K562 (cell line): ENCODE measurements around the gene RPL22L1. TPM values are rescaled to one million over a fixed set of nuclear protein-coding genes. Genes with fewer than 3 reads are reported as not detected.

Experiments
- CTBP1 ChIP-seq: fragments of 450-650 bp; IDR thresholded peaks from 2 replicates; pipeline ENCODE4 v1.6.1; 2016; ENCODE audit warnings: borderline replicate concordance
- EP400 ChIP-seq: fragments of 450-650 bp; IDR thresholded peaks from 2 replicates; pipeline ENCODE4 v1.6.1; 2017; ENCODE audit warnings: antibody characterized with exemption, mild to moderate bottlenecking, moderate library complexity
- KLF6 ChIP-seq: fragments of 250-450 bp; sonication (Bioruptor Pico); IDR thresholded peaks from 2 replicates; pipeline ENCODE4 v1.4.0; 2020; ENCODE audit warnings: mild to moderate bottlenecking, moderate library complexity, borderline replicate concordance
- MBD2 ChIP-seq: sonication (generic); IDR thresholded peaks from 2 replicates; pipeline ENCODE4 v1.6.1; 2016; ENCODE audit warnings: low read depth, borderline replicate concordance
- MTF1 ChIP-seq: fragments of 250-450 bp; sonication (Bioruptor Pico); IDR thresholded peaks from 2 replicates; pipeline ENCODE4 v1.9.0; 2021; ENCODE audit warnings: moderate library complexity, mild to moderate bottlenecking, inconsistent platforms, borderline replicate concordance
- NELFE ChIP-seq: IDR thresholded peaks from 2 replicates; pipeline ENCODE4 v1.6.1; 2011; ENCODE audit warnings: mild to moderate bottlenecking; ENCODE audit not compliant: insufficient read depth, insufficient read length
- NFYB ChIP-seq: IDR thresholded peaks from 2 replicates; pipeline ENCODE4 v1.6.1; 2011; ENCODE audit warnings: mild to moderate bottlenecking, moderate library complexity; ENCODE audit not compliant: insufficient read length; ENCODE audit errors: extremely low read depth
- RCOR1 ChIP-seq, 2 experiments: IDR thresholded peaks; 2 replicates each; pipeline ENCODE4 v1.6.1; 2012; ENCODE audit warnings: low read depth in 2 of 2, low read length in 2 of 2, borderline replicate concordance in 1 of 2, improper control_type of control experiment in 1 of 2
- ZFP30 ChIP-seq: fragments of 250-450 bp; sonication (Bioruptor Pico); IDR thresholded peaks from 2 replicates; pipeline ENCODE4 v1.8.0; 2022; ENCODE audit warnings: moderate library complexity, mild to moderate bottlenecking, inconsistent platforms, borderline replicate concordance
- ZNF274 ChIP-seq: IDR thresholded peaks from 2 replicates; pipeline ENCODE4 v1.6.1; 2011; ENCODE audit warnings: low read depth, mild to moderate bottlenecking, low read length, moderate library complexity, borderline replicate concordance
- ZNF668 ChIP-seq: fragments of 250-450 bp; sonication (Bioruptor Pico); IDR thresholded peaks from 2 replicates; pipeline ENCODE4 v1.8.0; 2022; ENCODE audit warnings: mild to moderate bottlenecking, inconsistent platforms
- polyA plus RNA-seq, 8 experiments: library from polyadenylated mRNA; depleted of rRNA in 4 of 8; stranded (reverse) in 5 of 8; unstranded in 3 of 8; fragments of >200 nt; fragmentation: Nextera tagmentation in 2 of 8; fragmentation: Illumina TruSeq in 1 of 8; extraction: Ambion mirVana in 2 of 8; extraction: Trizol in 1 of 8; gene quantifications; 2 replicates each; pipeline versions ENCODE4 v1.2.1 to v1.2.3, GENCODE V29; 2011 to 2014; ENCODE audit warnings: inconsistent platforms in 1 of 8, missing spikeins in 1 of 8
- total RNA-seq, 7 experiments: library from RNA; depleted of rRNA in 6 of 7; stranded (reverse); fragments of >200 nt in 6 of 7; fragmentation: Illumina TruSeq in 2 of 7; extraction: Trizol in 2 of 7; gene quantifications; 2 replicates each; pipeline versions ENCODE4 v1.2.1 to v1.2.3, GENCODE V29; 2011 to 2021; ENCODE audit warnings: low replicate concordance in 1 of 7
- TF ChIP-seq, protein P1 (sequence below), 2 experiments: fragments of 200-800 bp in 1 of 2; sonication (Bioruptor generic) in 1 of 2; sonication (generic) in 1 of 2; formaldehyde crosslinking in 1 of 2; IDR thresholded peaks in 1 of 2; conservative IDR thresholded peaks in 1 of 2; 2 replicates each; pipeline versions ENCODE4 v1.5.0 to v1.6.1; 2016 to 2020; ENCODE audit warnings: missing compliant biosample characterization in 1 of 2, missing genetic modification characterization in 1 of 2, missing genetic modification reagents in 1 of 2
- TF ChIP-seq, protein P2 (sequence below): fragments of 250-450 bp; sonication (Bioruptor Pico); IDR thresholded peaks from 2 replicates; pipeline ENCODE4 v1.5.0; 2021; ENCODE audit warnings: mild to moderate bottlenecking, moderate library complexity
- TF ChIP-seq, protein P3 (sequence below): fragments of 450-650 bp; IDR thresholded peaks from 2 replicates; pipeline ENCODE4 v1.7.0; 2016; ENCODE audit warnings: borderline replicate concordance
- TF ChIP-seq, protein P4 (sequence below): IDR thresholded peaks from 3 replicates; pipeline ENCODE4 v1.6.1; 2011; ENCODE audit warnings: borderline replicate concordance, mild to moderate bottlenecking, moderate library complexity; ENCODE audit not compliant: insufficient read length; ENCODE audit errors: extremely low read depth
- TF ChIP-seq, protein P5 (sequence below): conservative IDR thresholded peaks from 2 replicates; pipeline ENCODE4 v1.6.1; 2011; ENCODE audit warnings: low read depth, mild to moderate bottlenecking, low read length; ENCODE audit not compliant: control insufficient read depth

Gene RPL22L1
- total and polyA plus RNA-seq, 9 of the 15 experiments (the other 6 are each of a cell fraction or from before 2014, with no cell fraction given): 53.9 to 198 (median 108) TPM

DNA sequence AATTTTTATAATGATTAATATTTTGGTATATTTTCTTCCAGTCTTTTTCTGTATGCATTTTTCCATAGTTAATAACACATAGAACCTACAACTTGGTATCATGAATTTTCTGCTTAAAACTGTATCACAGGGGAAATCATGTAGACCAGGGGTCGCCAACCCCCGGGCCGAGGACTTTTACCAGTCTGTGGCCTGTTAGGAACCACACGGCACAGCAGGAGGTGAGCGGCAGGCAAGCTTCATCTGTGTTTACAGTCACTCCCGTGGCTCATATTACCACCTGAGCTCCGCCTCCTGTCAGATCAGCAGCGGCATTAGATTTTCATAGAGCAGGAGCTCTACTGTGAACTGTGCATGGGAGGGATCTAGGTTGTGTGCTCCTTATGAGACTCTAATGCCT is 54.7 kb downstream of the RPL22L1 start (continued):
- TF ChIP-seq, protein P1, sequence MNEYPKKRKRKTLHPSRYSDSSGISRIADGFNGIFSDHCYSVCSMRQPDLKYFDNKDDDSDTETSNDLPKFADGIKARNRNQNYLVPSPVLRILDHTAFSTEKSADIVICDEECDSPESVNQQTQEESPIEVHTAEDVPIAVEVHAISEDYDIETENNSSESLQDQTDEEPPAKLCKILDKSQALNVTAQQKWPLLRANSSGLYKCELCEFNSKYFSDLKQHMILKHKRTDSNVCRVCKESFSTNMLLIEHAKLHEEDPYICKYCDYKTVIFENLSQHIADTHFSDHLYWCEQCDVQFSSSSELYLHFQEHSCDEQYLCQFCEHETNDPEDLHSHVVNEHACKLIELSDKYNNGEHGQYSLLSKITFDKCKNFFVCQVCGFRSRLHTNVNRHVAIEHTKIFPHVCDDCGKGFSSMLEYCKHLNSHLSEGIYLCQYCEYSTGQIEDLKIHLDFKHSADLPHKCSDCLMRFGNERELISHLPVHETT (CRISPR knock-in tag; conservative IDR thresholded peaks at IDR 0.05 in 1 of 2, IDR thresholded peaks at IDR 0.05 in 1 of 2): no peak
- TF ChIP-seq, protein P2, sequence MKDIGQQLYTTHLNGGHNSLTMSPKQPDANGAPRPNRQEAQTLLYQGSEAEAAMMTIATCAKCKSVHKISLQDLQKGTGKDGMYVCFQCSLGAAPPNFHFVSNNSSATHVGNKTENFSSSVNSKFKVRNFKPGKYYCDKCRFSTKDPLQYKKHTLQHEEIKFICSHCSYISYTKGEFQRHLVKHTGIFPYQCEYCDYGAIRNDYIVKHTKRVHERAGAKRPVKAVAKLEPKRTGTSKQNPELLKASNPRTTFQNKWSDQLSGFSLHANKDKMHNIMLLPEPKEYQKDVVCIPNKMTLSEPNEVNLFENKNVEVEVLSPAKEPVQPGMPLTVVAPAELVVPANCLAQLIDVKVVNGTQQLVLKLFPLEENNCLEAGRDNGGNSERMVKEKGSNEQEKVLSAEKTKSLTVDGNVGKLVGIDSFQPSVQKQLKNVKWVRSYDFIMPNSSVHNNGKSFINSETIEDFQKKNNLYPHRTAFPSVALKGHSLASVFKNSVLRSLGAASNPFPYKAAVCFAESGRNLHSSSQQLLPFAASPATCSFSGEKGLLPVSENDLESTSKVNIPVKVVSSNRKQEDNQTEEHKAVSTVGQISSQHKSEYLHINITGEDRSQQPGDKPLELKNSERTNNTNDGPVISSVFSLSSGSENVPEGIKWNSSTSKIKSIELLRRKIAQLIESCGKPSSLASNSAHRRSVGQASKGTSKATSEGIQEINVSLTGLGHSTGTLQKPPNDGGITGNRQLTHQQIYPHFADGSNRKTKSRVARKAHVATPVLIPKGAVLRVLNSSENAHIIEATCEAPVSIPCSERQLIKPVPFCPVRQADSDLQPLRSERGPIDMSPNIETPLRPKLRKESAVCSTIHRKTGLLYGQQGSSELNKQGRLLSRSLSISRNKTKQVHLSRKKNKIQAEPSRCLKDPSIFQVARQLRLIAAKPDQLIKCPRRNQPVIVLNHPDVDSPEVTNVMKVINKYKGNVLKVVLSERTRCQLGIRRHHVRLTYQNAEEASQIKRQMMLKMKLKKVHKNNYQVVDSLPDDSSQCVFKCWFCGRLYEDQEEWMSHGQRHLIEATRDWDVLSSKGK (CRISPR knock-in tag): no peak
- peak; percentile 32; the same call in 1 of the 2 replicates for TF ChIP-seq CTBP1
- TF ChIP-seq, protein P3, sequence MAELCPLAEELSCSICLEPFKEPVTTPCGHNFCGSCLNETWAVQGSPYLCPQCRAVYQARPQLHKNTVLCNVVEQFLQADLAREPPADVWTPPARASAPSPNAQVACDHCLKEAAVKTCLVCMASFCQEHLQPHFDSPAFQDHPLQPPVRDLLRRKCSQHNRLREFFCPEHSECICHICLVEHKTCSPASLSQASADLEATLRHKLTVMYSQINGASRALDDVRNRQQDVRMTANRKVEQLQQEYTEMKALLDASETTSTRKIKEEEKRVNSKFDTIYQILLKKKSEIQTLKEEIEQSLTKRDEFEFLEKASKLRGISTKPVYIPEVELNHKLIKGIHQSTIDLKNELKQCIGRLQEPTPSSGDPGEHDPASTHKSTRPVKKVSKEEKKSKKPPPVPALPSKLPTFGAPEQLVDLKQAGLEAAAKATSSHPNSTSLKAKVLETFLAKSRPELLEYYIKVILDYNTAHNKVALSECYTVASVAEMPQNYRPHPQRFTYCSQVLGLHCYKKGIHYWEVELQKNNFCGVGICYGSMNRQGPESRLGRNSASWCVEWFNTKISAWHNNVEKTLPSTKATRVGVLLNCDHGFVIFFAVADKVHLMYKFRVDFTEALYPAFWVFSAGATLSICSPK: no peak
- no peak for TF ChIP-seq ZNF274
- TF ChIP-seq ZNF668 (CRISPR knock-in tag): no peak
- peak in 1 of 2 experiments; percentile 41; a peak in 1 of 4 replicates for TF ChIP-seq RCOR1 (IDR thresholded peaks at IDR 0.05; ENCODE audit: borderline replicate concordance in 1 of 2, low read depth in 2 of 2, low read length in 2 of 2)
- no peak for TF ChIP-seq NELFE
- TF ChIP-seq MTF1 (CRISPR knock-in tag): no peak
- TF ChIP-seq EP400: no peak
- no peak for TF ChIP-seq KLF6 (CRISPR knock-in tag)
- TF ChIP-seq MBD2: no peak
- TF ChIP-seq ZFP30 (CRISPR knock-in tag): no peak
- TF ChIP-seq, protein P4, sequence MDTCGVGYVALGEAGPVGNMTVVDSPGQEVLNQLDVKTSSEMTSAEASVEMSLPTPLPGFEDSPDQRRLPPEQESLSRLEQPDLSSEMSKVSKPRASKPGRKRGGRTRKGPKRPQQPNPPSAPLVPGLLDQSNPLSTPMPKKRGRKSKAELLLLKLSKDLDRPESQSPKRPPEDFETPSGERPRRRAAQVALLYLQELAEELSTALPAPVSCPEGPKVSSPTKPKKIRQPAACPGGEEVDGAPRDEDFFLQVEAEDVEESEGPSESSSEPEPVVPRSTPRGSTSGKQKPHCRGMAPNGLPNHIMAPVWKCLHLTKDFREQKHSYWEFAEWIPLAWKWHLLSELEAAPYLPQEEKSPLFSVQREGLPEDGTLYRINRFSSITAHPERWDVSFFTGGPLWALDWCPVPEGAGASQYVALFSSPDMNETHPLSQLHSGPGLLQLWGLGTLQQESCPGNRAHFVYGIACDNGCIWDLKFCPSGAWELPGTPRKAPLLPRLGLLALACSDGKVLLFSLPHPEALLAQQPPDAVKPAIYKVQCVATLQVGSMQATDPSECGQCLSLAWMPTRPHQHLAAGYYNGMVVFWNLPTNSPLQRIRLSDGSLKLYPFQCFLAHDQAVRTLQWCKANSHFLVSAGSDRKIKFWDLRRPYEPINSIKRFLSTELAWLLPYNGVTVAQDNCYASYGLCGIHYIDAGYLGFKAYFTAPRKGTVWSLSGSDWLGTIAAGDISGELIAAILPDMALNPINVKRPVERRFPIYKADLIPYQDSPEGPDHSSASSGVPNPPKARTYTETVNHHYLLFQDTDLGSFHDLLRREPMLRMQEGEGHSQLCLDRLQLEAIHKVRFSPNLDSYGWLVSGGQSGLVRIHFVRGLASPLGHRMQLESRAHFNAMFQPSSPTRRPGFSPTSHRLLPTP: no peak
- no peak for TF ChIP-seq NFYB
- TF ChIP-seq, protein P5, sequence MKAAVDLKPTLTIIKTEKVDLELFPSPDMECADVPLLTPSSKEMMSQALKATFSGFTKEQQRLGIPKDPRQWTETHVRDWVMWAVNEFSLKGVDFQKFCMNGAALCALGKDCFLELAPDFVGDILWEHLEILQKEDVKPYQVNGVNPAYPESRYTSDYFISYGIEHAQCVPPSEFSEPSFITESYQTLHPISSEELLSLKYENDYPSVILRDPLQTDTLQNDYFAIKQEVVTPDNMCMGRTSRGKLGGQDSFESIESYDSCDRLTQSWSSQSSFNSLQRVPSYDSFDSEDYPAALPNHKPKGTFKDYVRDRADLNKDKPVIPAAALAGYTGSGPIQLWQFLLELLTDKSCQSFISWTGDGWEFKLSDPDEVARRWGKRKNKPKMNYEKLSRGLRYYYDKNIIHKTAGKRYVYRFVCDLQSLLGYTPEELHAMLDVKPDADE: no peak
